Stimulated activated CD8-positive, alpha-beta memory T cell treated with anti-CD3 and anti-CD28 coated beads, Interleukin-15, amount 100 ng/mL, for 1 hour (primary cell): ENCODE data around the gene GRID2.

Experiments used
- DNase-seq: peaks from one replicate; pipeline ENCODE4 v3.0.0-alpha.2; 2020; ENCODE audit warnings: low read depth

Gene GRID2

GRCh38 chr4:92968996-92969395 is 665.2 kb downstream of the GRID2 start:
- no peak for DNase-seq

- no peak for DNase-seq
Measured at GRCh38 chr4:92969650-92970379, 666.0 kb downstream of the GRID2 start.

GRCh38 chr4:92970996-92971395 is 667.2 kb downstream of the GRID2 start:
- no peak for DNase-seq

DNA sequence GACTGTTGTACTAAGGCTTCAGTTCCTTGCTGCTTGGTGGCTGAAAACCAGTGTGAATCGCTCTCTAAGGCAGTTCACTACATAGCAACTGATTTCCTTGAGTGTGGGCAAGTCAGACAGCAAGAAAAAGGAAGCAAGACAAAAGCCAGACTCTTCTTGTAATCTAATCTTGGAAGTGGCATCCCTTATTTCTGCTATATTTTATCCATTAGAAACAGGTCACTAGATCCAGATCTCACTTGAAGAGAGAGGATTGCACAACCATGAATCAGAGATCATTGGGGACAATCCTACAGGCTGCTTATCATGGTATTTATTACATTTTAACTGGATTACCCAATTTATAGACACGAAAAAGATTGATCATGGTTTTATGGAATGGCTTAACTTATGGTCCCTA is 684.5 kb downstream of the GRID2 start:
- no peak for DNase-seq

DNA sequence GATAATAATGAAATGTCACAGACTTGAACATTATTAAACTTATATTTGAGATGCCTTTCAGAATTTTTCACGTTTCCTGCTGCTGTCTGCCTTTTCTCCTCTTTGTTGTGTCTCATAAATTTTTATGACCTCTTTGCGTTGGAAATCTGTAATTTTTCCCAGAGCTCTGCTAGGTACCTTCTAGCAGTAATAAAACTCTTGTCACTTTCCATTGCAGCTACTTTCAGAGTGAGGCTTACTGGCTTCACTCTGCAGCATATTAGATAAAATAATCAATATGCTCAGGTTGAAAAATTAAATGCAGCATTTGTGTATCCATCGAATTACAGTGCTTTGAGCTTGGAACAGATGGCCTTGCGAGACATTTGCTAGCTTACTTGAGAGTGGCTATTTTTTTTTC is 689.0 kb downstream of the GRID2 start:
- DNase-seq = no peak

DNA sequence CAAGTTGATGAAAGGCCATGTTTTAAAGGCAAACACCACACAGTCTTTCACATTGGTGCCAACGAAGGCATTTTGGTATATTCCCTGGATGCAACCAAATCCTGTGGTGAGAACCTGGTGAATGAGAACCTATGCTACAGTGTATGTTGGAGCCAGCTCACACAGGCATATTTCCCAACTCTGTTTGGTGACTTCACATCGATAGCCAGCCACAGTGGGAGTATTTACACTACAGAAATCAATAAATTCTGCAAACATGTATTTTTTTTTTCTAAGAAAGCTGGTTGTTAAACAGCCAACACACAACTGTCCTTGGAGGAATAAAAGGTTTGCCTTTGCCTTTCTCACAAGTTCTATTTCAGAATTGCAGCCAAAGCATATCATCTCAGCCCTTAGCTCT is 691.0 kb downstream of the GRID2 start:
- DNase-seq = no peak

DNA sequence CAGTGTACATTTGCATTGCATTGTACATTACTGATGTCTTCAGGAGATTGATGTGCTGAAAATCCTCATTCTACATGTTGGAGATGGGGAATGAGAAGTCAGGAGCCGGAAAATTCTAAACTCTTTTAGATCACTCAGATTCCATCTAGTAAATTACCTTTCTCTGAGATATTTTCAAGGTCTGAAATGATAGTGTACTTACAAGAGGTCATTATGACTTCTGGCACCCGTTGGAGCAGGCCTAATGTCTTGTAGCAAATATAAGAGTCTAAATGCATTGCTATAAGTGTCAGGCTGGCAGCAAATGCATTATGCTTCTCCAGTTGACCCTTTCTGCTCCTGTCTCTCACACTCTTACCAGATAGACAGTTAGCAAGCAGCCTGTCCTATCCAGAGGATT is 692.8 kb downstream of the GRID2 start:
- DNase-seq = no peak

- no peak for DNase-seq
Measured at GRCh38 chr4:93000910-93001309, 697.1 kb downstream of the GRID2 start.

GRCh38 chr4:93002240-93002639 is 698.5 kb downstream of the GRID2 start:
- DNase-seq = no peak

DNA sequence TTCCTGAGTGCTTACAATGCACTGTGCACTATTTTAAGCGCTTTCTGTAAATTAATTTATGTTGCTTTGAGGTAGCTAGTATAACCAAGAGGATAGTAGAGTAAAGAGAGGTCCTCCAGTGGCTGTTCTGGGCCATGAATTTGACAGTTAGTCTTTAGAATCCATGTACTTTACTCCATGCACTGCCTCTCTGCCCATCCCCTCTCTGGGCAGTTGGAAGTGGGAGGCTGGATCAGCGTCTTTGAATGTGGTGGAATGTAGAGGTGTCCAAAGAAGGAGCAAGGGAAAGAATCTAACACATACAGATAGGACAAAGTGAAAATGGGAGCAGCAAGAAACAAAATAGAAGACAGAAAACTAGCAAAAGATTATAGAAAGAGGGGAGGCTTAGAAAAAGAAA is 712.6 kb downstream of the GRID2 start:
- no peak for DNase-seq

- no peak for DNase-seq
Measured at GRCh38 chr4:93018243-93018642, 714.5 kb downstream of the GRID2 start.

DNA sequence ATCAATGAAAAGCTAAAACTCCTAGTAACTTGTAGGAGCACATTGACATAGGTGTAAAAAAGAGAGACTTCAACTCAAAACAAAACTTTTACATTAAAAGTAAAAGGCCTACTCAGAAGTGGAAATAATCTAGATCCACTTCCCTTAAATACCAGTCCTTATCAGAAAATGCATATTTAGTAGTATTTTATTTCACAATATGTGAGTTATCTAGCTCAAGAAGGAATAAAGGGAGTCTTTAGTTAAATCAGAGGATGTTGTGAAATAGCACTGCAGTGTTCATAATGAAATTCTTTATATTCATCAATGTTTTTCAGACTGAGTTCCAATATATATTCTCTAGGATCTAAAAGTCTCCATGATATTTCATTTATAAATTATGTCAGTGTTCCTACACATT is 715.0 kb downstream of the GRID2 start:
- DNase-seq = no peak

DNA sequence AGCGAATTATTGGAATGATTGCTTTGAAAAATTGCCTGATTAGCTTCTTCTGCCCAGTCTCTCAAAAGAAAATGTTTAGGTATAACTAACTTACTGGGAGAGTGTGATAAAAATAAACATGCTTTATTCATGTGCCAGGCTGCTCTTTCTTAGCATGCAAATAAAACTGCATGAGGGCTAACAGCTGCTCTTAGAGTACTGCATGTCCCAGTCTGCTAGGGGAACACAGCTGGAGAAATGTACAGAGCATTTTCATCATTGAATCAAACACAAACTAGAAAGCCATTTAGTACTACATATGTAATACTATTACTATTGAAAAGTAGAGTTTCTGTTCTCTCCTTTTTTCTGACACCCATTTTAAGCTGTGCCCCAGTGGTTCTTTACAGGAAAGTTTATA is 726.0 kb downstream of the GRID2 start:
- no peak for DNase-seq

DNA sequence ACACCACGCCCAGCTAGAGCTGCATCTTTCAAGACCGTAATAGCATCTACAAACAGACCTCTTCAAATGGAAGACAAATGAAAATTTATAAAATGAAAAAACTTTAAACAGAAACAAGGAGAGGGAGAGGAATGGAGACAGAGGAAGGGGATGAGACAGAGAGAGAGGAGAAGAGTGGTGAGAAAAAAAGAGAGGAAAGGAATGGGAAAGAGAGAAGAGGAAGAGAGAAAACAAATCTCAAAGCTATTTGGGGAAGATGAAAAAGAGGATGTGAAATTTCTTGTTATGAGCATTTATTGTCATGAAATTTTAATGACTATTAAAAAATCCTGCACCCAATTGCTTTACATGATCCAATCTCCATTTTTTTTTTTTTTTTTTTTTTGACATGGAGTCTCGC is 726.9 kb downstream of the GRID2 start:
- DNase-seq = no peak

- no peak for DNase-seq
Measured at GRCh38 chr4:93031431-93032098, 727.8 kb downstream of the GRID2 start.

GRCh38 chr4:93042746-93043145 is 739.0 kb downstream of the GRID2 start:
- no peak for DNase-seq

DNA sequence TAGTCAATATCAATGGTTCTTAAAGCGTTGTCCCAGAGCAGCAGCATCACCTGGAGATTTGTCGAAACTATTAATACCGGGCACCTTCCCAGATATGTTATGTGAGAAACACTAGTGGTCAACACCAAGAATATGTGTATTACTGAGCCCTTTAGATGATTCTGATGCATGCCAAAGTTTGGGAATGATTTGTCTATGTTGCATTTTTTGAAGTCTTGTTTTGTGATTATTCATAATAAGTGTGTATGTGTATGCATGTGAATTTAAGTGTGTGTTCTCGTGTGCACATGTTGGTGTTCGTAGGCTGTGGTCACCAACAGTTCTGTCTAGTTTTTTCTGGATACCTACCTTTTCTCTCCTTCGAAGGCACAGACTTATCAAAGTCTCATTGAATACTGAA is 749.4 kb downstream of the GRID2 start:
- DNase-seq = no peak

DNA sequence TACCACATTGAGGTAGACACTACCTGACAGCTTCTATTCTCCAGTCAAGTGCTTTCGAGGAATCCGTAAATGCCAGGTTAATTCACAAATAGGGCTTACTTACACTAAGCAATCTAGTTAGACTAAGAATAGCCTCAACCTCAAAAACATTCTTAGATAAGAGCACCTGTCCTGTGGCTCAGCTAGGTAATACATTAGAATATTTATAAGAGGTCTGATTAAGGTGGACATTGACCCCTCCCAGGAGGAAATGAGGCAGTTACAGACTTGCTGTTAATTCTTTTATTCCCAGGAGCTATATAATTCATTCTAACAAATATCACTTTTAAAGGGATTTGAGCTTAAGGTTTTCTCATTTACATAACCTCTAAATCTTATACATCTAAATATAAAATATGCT is 758.1 kb downstream of the GRID2 start:
- DNase-seq = no peak

DNA sequence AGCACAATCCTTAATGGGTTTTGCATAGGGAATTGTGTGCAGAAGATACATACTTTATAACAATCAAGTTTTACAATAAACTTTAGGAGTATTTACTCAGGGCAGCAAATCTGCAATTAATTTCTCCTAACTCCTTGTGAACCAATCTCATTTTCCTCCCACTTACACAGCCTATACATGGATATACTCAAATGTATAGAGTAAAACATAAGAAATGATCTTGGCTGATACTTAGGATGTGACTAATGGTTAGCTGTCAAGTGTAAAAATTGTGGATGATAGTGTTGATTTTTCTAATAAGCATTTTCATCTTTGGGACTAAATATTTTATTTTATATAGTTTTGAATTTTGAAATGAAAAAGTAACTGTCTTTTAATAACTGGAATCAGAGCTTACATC is 759.6 kb downstream of the GRID2 start:
- DNase-seq = no peak

DNA sequence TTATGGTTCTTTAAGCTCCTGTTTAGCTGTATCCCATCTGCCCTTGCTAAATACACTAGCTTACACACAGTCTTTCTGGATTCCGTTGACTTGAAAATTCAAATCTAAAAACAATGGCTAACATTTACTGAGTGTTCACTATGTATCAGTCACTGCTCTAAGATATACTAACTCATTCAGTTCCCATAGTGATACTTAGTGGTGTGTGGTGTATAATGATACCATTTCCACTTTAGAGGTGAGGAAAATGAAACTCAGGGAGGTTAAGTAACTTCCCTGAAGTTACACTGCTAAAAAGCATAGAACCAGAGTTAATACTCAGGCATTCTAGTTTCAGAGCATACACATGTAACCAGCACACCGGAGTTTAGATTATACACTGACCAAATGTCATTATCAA is 762.0 kb downstream of the GRID2 start:
- DNase-seq = no peak

GRCh38 chr4:93066749-93067148 is 763.0 kb downstream of the GRID2 start:
- no peak for DNase-seq

GRCh38 chr4:93072292-93072691 is 768.5 kb downstream of the GRID2 start:
- DNase-seq = no peak

GRCh38 chr4:93080316-93080715 is 776.5 kb downstream of the GRID2 start:
- DNase-seq = no peak
